Activated gamma-delta T cell treated with anti-CD3 and anti-CD28 coated beads, Interleukin-2, amount 50 U/mL, for 16 hours (primary cell): ENCODE results near the gene KCNMB4.
"Not testable (repeated sequence)": the region's sequence is repeated elsewhere in the genome, so short reads cannot be mapped to it uniquely, and the experiment has no call there.

ENCODE experiments used
- DNase-seq: peaks from one replicate; pipeline ENCODE4 v3.0.0-alpha.2; 2020; ENCODE audit warnings: low read depth

The KCNMB4 gene

GRCh38 chr12:70372881-70373280, 6.8 kb downstream of the KCNMB4 start:
- DNase-seq, result no peak

- no peak for DNase-seq
Observed at GRCh38 chr12:70379846-70380245, 13.8 kb downstream of the KCNMB4 start.

DNA sequence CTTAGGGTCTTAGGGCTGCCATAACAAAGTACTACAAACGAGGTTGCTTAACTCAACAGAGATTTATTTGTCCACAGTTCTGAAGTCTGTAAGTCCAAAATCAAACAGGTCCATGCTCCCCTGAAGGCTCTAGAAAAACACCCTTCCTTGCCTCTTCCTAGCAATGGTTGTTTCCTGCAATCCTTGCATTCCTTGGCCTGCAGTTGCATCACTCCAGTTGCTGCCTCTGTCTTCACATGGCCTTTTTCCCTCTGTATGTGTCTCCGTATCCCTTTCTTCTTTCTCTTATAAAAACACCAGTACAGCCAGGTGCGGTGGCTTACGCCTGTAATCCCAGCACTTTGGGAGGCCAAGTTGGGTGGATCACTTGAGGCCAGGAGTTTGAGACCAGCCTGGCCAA, 17.4 kb downstream of the KCNMB4 start:
- DNase-seq, result no peak

GRCh38 chr12:70383886-70384285, 17.8 kb downstream of the KCNMB4 start:
- DNase-seq, result no peak

GRCh38 chr12:70386771-70387170, 20.7 kb downstream of the KCNMB4 start:
- DNase-seq, result no peak

- DNase-seq, result no peak
Observed at GRCh38 chr12:70389678-70390077, 23.6 kb downstream of the KCNMB4 start.

DNA sequence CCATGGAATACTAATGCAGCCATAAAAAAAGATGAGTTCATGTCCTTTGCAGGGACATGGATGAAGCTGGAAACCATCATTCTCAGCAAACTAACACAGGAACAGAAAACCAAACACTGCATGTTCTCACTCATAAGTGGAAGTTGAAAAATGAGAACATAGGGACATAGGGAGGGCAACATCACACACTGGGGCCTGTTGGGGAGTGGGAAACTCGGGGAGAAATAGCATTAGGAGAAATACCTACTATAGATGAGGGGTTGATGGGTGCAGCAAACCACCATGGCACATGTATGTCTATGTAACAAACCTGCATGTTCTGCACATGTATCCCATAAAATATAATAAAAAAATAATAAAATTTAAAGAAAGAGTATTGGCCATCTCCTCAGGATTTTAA, 26.5 kb downstream of the KCNMB4 start:
- not testable (repeated sequence) for DNase-seq

DNA sequence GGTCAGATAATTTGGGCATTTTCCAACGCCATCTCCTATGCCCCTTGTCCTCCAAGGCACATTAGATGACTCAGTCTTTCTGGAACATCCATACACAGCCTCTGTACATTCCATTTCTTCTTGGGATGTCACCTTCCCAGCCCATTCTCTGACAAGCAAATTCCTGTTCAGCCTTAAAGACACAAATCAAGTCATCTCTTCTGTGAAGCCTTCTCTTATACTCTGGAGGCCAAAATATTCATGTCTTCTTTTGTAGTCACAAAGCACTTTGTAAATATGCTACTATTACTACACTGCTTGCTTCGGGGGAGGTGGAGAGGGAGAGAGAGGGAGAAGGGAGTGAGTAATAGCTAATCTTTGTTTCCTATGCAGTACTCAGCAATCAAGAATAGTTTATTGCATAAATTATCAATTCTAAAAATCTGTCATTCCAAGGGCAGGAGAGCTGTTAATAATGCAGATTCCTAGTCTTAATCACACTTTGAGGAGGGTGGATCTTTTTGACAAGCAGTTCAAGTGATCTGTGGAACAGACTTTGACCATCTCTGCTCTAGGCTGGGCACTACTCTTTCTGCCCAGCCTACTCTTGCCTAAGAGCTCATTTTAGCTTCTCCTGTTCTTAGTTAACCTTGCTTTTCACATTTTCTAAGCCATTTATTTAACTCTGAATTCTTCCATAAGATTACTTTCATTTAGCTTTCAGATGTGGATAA, 27.9 kb downstream of the KCNMB4 start:
- no peak for DNase-seq

DNA sequence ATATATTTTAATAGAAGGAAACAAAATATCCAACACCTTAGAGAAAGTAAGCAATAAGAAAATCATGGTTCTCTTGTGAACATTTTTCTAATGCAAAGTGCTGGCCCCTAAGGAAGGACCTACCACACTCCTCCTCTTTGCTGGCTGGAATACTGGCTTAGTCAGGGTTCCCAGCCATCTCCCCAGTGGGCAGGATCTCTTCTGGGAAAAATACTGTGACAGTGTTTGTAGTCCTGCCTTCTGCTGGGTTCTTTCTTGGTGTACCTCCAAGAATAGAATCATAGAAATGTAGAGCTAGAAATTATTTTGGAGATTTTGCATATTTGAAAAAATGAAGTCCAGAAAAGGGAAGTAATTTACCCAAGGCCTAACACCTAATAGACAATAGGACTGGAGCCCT, 31.9 kb downstream of the KCNMB4 start:
- DNase-seq, result no peak

GRCh38 chr12:70398862-70399261, 32.8 kb downstream of the KCNMB4 start:
- no peak for DNase-seq

- DNase-seq, result no peak
Observed at GRCh38 chr12:70399311-70399710, 33.2 kb downstream of the KCNMB4 start.

- DNase-seq, result no peak
Observed at GRCh38 chr12:70400124-70400523, 34.0 kb downstream of the KCNMB4 start.

DNA sequence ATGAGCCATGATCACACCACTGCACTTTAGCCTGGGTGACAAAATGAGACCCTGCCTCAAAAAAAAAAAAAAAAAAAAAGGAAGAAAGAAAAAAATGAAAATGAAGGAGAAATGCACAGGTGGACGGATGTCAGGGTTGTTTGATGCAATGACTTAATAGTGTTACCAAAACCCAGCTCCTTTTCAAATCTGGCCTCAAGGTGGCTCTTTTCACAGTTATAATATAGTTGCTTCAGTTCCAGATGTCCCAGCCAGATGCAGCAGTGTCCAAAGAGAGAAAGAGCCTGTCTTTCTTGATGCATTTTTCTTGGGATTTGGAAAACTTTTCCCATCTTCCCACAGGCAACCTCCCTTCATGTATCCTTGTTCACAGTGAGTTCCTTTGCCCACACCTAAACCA, 36.5 kb downstream of the KCNMB4 start:
- no peak for DNase-seq

- no peak for DNase-seq
Observed at GRCh38 chr12:70403826-70404225, 37.7 kb downstream of the KCNMB4 start.

- no peak for DNase-seq
Observed at GRCh38 chr12:70408004-70408790, 42.1 kb downstream of the KCNMB4 start.

GRCh38 chr12:70415987-70416386, 49.9 kb downstream of the KCNMB4 start:
- no peak for DNase-seq

DNA sequence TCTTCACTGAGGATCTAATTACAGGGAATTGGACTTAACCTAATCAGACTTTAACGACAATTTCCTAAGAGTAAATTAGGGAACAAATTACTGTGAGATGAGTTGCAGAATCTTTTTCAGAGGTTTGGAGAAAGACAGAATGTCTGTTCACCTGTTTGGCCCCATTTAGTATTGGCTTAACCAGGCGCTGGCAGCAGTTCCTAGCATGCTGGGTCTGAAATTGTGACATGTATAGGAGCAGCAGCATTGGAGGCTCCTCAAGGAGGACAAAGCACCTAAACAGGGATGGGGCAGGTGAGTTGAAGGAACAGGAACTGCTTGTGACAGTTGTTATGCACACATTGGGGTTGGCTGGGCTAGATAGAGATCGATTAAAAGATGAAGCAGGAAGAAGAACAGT, 51.0 kb downstream of the KCNMB4 start:
- no peak for DNase-seq

DNA sequence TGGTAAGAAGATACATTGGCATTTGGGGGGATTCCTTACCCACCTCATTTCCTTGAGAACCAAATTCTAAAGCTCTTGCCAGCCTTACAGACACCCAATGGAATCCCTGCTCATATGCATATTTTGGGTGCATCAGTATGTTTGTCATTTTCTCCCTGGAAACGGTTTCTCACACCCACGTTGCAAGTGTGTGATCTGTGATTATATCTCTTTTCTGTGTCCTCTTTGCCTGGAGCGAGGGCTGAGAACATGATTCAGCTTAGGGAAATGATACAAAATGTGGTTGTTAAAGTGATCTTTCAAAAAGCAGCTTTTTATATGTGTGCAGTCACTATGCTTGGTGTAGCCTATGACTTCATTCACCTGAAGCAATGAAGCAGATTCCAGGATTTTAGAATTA, 52.0 kb downstream of the KCNMB4 start:
- DNase-seq, result no peak

- no peak for DNase-seq
Observed at GRCh38 chr12:70422631-70423030, 56.5 kb downstream of the KCNMB4 start.

- no peak for DNase-seq
Observed at GRCh38 chr12:70426620-70427019, 60.5 kb downstream of the KCNMB4 start.

GRCh38 chr12:70427611-70428010, 61.5 kb downstream of the KCNMB4 start:
- DNase-seq, result no peak

- no peak for DNase-seq
Observed at GRCh38 chr12:70430400-70430799, 64.3 kb downstream of the KCNMB4 start.

DNA sequence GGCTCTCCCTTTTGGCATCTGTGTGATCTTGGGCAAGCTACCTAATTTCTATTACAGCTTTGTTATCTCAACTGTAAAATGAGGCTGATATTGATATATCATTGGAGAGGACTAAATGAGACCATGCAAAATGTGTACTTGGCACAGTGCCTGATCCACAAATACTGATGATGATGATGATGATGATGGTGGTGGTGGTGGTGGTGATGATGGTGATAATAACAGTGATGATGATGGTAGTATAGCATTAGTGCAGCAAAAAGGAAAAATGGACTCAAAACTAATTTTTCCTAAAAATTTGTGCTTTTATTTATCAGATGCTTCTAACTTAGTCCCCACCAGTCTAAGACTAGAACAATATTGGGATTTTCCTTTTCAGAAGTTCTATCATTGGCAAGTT, 70.7 kb downstream of the KCNMB4 start:
- no peak for DNase-seq
